GM06990 (cell line): ENCODE results near the gene TGFA.

ENCODE experiments used
- DNase-seq: peaks from one replicate; pipeline ENCODE4 v3.0.0-alpha.2; 2011; ENCODE audit not compliant: insufficient read length; ENCODE audit errors: extremely low read depth
- H3K27me3 ChIP-seq: replicated peaks from 2 replicates; pipeline ENCODE4 v1.6.0; 2011; ENCODE audit warnings: low read length; ENCODE audit not compliant: control insufficient read depth, insufficient read depth
- H3K36me3 ChIP-seq: 2 replicates; pipeline ENCODE4 v1.5.1; 2011; ENCODE audit warnings: low read length; ENCODE audit not compliant: control insufficient read depth, insufficient read depth
- H3K4me3 ChIP-seq: replicated peaks from 2 replicates; pipeline ENCODE4 v1.5.1; 2011; ENCODE audit warnings: low read depth, mild to moderate bottlenecking, control low read depth, low read length
- TF ChIP-seq, protein P1 (sequence below): IDR thresholded peaks from 2 replicates; pipeline ENCODE4 v1.5.1; 2011; ENCODE audit warnings: low read length, control low read depth, mild to moderate bottlenecking, inconsistent platforms; ENCODE audit not compliant: insufficient read depth, poor library complexity, severe bottlenecking

The TGFA gene

GRCh38 chr2:70454936-70455544, 98.6 kb downstream of the TGFA start:
- DNase-seq = no peak
- Histone ChIP-seq H3K4me3 (no peak overlapping the region), H3K36me3 (no peaks in the 10 kb centered on the region), H3K27me3 (no peaks in the 10 kb centered on the region; the same call in 1 of the 2 replicates)
- TF ChIP-seq, protein P1, sequence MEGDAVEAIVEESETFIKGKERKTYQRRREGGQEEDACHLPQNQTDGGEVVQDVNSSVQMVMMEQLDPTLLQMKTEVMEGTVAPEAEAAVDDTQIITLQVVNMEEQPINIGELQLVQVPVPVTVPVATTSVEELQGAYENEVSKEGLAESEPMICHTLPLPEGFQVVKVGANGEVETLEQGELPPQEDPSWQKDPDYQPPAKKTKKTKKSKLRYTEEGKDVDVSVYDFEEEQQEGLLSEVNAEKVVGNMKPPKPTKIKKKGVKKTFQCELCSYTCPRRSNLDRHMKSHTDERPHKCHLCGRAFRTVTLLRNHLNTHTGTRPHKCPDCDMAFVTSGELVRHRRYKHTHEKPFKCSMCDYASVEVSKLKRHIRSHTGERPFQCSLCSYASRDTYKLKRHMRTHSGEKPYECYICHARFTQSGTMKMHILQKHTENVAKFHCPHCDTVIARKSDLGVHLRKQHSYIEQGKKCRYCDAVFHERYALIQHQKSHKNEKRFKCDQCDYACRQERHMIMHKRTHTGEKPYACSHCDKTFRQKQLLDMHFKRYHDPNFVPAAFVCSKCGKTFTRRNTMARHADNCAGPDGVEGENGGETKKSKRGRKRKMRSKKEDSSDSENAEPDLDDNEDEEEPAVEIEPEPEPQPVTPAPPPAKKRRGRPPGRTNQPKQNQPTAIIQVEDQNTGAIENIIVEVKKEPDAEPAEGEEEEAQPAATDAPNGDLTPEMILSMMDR = no peak

GRCh38 chr2:70450641-70451250, 102.9 kb downstream of the TGFA start:
- DNase-seq = no peak
- Histone ChIP-seq H3K27me3 (no peaks in the 10 kb centered on the region; the same call in none of the 2 replicates), H3K36me3 (no peaks in the 10 kb centered on the region), H3K4me3 (no peak overlapping the region)
- TF ChIP-seq, protein P1 = no peak

DNA sequence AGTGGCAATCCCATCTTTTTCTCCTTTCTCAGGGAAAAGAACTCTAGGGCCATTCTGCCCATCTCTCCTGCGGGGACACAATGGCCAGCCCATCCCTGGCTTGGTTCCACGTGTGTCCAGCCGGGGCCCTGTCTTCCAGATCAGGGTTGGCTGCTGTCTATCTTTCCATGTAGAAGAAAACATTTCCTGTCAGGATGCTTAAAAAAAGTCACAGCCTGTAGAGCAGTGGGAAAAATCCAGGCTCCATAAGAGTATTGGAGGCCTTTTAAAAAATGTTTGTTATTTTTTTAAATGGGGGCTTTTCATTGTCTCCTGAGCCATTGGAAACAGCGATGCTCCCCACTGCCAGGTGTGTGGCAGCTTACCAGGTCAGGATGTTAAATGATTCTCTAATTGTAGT, 105.6 kb downstream of the TGFA start:
- H3K36me3 ChIP-seq = no peaks in the 10 kb centered on the region
- TF ChIP-seq, protein P1 = no peak
- H3K4me3 ChIP-seq = no peak overlapping the region
- no peaks in the 10 kb centered on the region; the same call in none of the 2 replicates for H3K27me3 ChIP-seq
- no peak for DNase-seq

- DNase-seq = no peak
- Histone ChIP-seq H3K27me3 (no peaks in the 10 kb centered on the region; the same call in 1 of the 2 replicates), H3K4me3 (no peak overlapping the region), H3K36me3 (no peaks in the 10 kb centered on the region)
- TF ChIP-seq, protein P1 = no peak
Measured at GRCh38 chr2:70443726-70444125, 109.9 kb downstream of the TGFA start.

DNA sequence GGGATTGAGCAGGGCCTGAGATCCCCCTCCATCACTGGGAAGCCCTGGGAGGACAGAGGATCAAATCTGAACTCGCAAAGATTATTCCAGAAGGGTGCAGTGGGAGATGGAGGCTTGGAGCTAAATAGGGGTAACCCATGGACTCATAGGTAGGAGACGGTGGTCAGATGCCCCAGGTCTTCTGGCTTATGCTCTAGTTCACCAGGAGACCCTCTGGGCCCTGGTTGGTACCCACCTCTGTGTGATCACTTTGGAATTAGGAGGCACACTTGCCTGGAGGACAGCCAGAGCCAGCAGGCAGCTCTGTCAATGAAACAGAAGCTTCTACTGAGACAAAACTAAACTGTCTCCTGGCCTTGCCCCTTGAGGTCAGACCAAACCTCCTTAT, 110.6 kb downstream of the TGFA start:
- no peaks in the 10 kb centered on the region for H3K36me3 ChIP-seq
- DNase-seq = no peak
- H3K27me3 ChIP-seq = no peaks in the 10 kb centered on the region; the same call in 1 of the 2 replicates
- no peak overlapping the region for H3K4me3 ChIP-seq
- TF ChIP-seq, protein P1 = no peak
